ENCODE measurements around the gene USB1. TPM values are rescaled to one million over a fixed set of nuclear protein-coding genes. Genes with fewer than 3 reads are reported as not detected.
A peak's percentile ranks its signal among the peaks of the same experiment; 100 is the strongest.
"Not testable (repeated sequence)": the region's sequence is repeated elsewhere in the genome, so short reads cannot be mapped to it uniquely, and the experiment has no call there.

Gene USB1
- polyA plus RNA-seq, 4 donors: 19.9 to 26.5 (median 24.0) TPM

DNA sequence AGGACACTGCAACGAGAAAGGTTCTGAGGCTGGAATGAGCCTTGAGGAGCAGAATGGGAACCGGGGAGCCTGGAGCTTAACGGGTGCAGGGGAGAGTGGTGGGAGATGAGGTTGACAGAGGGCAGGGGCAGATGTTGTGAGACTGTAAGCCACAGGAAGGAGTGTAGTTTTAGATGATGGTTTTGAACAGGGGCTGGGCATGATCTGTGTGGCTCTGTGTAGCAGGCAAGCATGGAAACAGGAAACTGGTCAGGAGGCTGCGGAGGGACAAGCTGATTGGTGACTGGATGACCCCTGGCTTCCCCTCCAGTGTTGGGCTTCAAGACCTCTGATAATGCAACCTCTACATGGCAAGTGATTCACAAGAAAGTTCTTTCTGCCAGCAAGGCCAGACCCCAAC lies 28.9 kb upstream of the USB1 start:
- no peaks in the 10 kb centered on the region for H3K36me3 ChIP-seq (ENCODE audit: control insufficient read depth in 3 of 3, insufficient read depth in 2 of 3, low read depth in 1 of 3, low read length in 3 of 3)
- H3K4me1 ChIP-seq (ENCODE audit: control insufficient read depth in 3 of 3, insufficient read depth in 2 of 3, low read depth in 1 of 3, low read length in 2 of 3): no peaks in the 10 kb centered on the region
- 77 to 81% (median 79%) methylated on average over 4 of the region's 4 CpGs for WGBS, 3 donors
- no peak overlapping the region for H3K4me3 ChIP-seq (ENCODE audit: low read depth in 1 of 3, low read length in 3 of 3)
- DNase-seq: no peak
- H3K27me3 ChIP-seq (ENCODE audit: control insufficient read depth in 3 of 3, insufficient read depth in 3 of 3, low read length in 3 of 3): no peaks in the 10 kb centered on the region
- H3K27ac ChIP-seq (ENCODE audit: low read depth in 1 of 3, low read length in 2 of 3): no peak overlapping the region
- no peak for FAIRE-seq
- no peaks in the 10 kb centered on the region for H3K9me3 ChIP-seq (ENCODE audit: control insufficient read depth in 2 of 2, insufficient read depth in 1 of 2, low read depth in 1 of 2, low read length in 1 of 2)

GRCh38 chr16:57976331-57976796 lies 24.8 kb upstream of the USB1 start:
- no peaks in the 10 kb centered on the region for H3K36me3 ChIP-seq (ENCODE audit: control insufficient read depth in 3 of 3, insufficient read depth in 2 of 3, low read depth in 1 of 3, low read length in 3 of 3)
- no peak overlapping the region for H3K4me3 ChIP-seq (ENCODE audit: low read depth in 1 of 3, low read length in 3 of 3)
- no peak for FAIRE-seq
- DNase-seq: no peak
- H3K27ac ChIP-seq (ENCODE audit: low read depth in 1 of 3, low read length in 2 of 3): no peak overlapping the region
- no peaks in the 10 kb centered on the region for H3K9me3 ChIP-seq (ENCODE audit: control insufficient read depth in 2 of 2, insufficient read depth in 1 of 2, low read depth in 1 of 2, low read length in 1 of 2)
- no peaks in the 10 kb centered on the region for H3K4me1 ChIP-seq (ENCODE audit: control insufficient read depth in 3 of 3, insufficient read depth in 2 of 3, low read depth in 1 of 3, low read length in 2 of 3)
- no peaks in the 10 kb centered on the region for H3K27me3 ChIP-seq (ENCODE audit: control insufficient read depth in 3 of 3, insufficient read depth in 3 of 3, low read length in 3 of 3)
- 39 to 55% (median 55%) methylated on average over 2 of the region's 2 CpGs for WGBS, 3 donors

DNA sequence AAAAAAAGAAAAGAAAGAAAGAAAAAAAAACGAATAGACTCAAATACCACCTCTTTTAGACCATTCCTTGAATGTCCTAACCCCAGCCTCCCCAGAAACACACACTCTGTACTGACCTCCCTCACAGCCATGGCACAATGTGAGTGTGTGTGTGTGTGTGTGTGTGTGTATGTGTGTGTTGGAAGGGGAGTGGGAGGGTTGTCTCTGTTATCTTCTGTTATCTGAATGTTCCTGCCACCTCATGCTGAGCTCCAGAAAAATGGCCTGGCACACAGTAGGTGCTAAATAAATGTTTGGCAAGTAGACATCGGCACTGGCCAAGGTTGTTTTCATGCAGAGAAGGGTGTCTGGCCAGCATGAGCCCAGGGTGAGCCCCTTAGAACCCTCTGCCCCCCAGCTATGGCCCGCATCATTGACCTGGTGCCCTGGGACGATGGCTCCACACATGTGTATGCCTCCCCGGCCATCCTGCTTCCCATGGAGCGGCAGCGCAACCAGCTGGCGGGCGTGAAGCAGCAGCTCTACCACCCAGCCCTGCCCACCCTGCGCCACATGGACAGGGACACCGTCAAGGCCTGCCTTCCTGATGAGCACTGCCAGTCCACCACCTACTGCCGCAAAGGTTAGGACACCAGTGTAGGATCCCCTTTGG lies 23.7 kb upstream of the USB1 start:
- H3K27me3 ChIP-seq (ENCODE audit: control insufficient read depth in 3 of 3, insufficient read depth in 3 of 3, low read length in 3 of 3): no peaks in the 10 kb centered on the region
- H3K36me3 ChIP-seq (ENCODE audit: control insufficient read depth in 3 of 3, insufficient read depth in 2 of 3, low read depth in 1 of 3, low read length in 3 of 3): no peaks in the 10 kb centered on the region
- DNase-seq (no peak), FAIRE-seq (no peak)
- H3K9me3 ChIP-seq (ENCODE audit: control insufficient read depth in 2 of 2, insufficient read depth in 1 of 2, low read depth in 1 of 2, low read length in 1 of 2): no peaks in the 10 kb centered on the region
- H3K27ac ChIP-seq (ENCODE audit: low read depth in 1 of 3, low read length in 2 of 3): no peak overlapping the region
- no peaks in the 10 kb centered on the region for H3K4me1 ChIP-seq (ENCODE audit: control insufficient read depth in 3 of 3, insufficient read depth in 2 of 3, low read depth in 1 of 3, low read length in 2 of 3)
- H3K4me3 ChIP-seq (ENCODE audit: low read depth in 1 of 3, low read length in 3 of 3): no peak overlapping the region
- WGBS, 3 donors: 84 to 86% (median 84%) methylated on average over 12 of the region's 12 CpGs

- 85 to 92% (median 87%) methylated on average over 2 of the region's 2 CpGs for WGBS, 3 donors
- H3K4me1 ChIP-seq (ENCODE audit: control insufficient read depth in 3 of 3, insufficient read depth in 2 of 3, low read depth in 1 of 3, low read length in 2 of 3); DNase-seq; H3K36me3 ChIP-seq (ENCODE audit: control insufficient read depth in 3 of 3, insufficient read depth in 2 of 3, low read depth in 1 of 3, low read length in 3 of 3); H3K4me3 ChIP-seq (ENCODE audit: low read depth in 1 of 3, low read length in 3 of 3); H3K9me3 ChIP-seq (ENCODE audit: control insufficient read depth in 2 of 2, insufficient read depth in 1 of 2, low read depth in 1 of 2, low read length in 1 of 2); H3K27me3 ChIP-seq (ENCODE audit: control insufficient read depth in 3 of 3, insufficient read depth in 3 of 3, low read length in 3 of 3); H3K27ac ChIP-seq (ENCODE audit: low read depth in 1 of 3, low read length in 2 of 3); FAIRE-seq: not testable (repeated sequence)
Measured at GRCh38 chr16:57978070-57978465, 23.1 kb upstream of the USB1 start.

DNA sequence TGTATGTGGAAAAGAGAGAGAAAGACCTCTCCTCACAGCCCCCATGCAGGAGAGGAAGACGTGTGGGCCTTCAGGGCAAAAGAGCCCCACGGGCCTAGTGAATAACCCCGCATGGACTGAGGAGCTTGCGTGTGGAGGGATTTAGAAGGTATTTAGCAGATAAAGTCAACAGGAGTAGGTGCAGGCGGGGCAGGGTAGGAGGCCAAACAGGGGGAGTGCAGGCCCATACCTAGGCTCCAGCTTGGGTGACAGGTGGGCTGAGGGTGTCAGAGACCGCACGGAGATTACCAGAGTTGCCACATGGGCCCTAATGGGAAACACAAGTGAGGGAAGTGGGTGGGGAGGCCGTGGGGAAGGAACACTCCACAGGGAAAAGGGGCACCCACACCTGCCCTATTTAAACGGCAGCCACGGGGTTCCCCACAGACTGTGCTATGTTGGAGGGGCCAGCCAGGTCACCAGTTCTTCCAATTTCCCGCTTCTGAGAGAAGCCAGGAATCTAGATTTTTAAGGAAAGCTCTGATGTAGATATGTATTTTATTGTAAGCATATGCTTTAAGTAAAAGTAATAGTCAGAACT lies 22.1 kb upstream of the USB1 start:
- Histone ChIP-seq H3K27ac (ENCODE audit: low read depth in 1 of 3, low read length in 2 of 3) (no peak overlapping the region), H3K27me3 (ENCODE audit: control insufficient read depth in 3 of 3, insufficient read depth in 3 of 3, low read length in 3 of 3) (peaks cover 0 to 7% (median 0%) of the 10 kb centered on the region in 3 donors), H3K4me1 (ENCODE audit: control insufficient read depth in 3 of 3, insufficient read depth in 2 of 3, low read depth in 1 of 3, low read length in 2 of 3) (peaks cover 0 to 2% (median under 1%) of the 10 kb centered on the region in 3 donors), H3K36me3 (ENCODE audit: control insufficient read depth in 3 of 3, insufficient read depth in 2 of 3, low read depth in 1 of 3, low read length in 3 of 3) (no peaks in the 10 kb centered on the region), H3K9me3 (ENCODE audit: control insufficient read depth in 2 of 2, insufficient read depth in 1 of 2, low read depth in 1 of 2, low read length in 1 of 2) (no peaks in the 10 kb centered on the region), H3K4me3 (ENCODE audit: low read depth in 1 of 3, low read length in 3 of 3) (no peak overlapping the region)
- FAIRE-seq (no peak), DNase-seq (no peak)
- 80 to 91% (median 84%) methylated on average over 11 of the region's 11 CpGs for WGBS, 3 donors

DNA sequence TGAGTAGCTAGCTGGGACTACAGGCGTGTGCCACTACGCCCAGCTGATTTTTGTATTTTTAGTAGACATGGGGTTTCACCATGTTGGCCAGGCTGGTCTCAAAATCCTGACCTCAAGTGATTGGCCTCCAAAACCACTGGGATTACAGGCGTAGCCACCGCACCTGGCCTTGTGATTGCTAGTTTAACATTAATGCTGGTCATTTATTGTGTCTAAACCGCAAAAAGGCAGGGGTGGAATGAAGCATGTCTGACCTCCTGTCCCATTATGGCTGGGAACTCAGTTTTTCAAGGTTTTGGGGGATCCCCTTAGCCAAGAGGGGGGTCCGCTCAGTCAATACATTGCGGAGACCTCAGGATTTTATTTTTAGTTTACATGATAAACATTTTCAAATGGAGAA lies 19.6 kb upstream of the USB1 start:
- no peak for FAIRE-seq
- no peak for DNase-seq

DNA sequence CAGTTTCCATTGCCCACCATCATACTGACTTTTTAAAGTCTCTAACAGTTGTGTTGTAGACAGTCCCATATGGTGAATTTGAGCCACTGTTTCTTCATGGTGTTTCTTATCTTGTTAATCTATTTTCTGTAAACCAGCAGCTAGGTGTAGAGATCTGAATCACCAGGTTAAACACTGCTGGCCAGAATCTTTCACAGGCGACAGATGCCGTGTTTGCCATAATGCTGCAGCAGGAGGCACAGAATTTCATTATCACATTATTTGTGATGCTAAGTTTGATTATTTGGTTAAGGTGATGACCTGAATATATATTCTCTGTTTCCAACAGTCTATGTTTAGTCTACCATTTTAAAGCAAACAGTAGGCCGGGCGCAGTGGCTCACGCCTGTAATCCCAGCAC lies 18.8 kb upstream of the USB1 start:
- H3K4me3 ChIP-seq (ENCODE audit: low read depth in 1 of 3, low read length in 3 of 3): no peak overlapping the region
- FAIRE-seq: no peak
- H3K27ac ChIP-seq (ENCODE audit: low read depth in 1 of 3, low read length in 2 of 3): no peak overlapping the region
- peaks cover 0 to 39% (median 0%) of the 10 kb centered on the region in 3 donors for H3K27me3 ChIP-seq (ENCODE audit: control insufficient read depth in 3 of 3, insufficient read depth in 3 of 3, low read length in 3 of 3)
- 76 to 84% (median 84%) methylated on average over 5 of the region's 5 CpGs for WGBS, 3 donors
- DNase-seq: no peak
- H3K9me3 ChIP-seq (ENCODE audit: control insufficient read depth in 2 of 2, insufficient read depth in 1 of 2, low read depth in 1 of 2, low read length in 1 of 2): no peaks in the 10 kb centered on the region
- peaks cover 2 to 17% (median 3%) of the 10 kb centered on the region in 3 donors for H3K4me1 ChIP-seq (ENCODE audit: control insufficient read depth in 3 of 3, insufficient read depth in 2 of 3, low read depth in 1 of 3, low read length in 2 of 3)
- no peaks in the 10 kb centered on the region for H3K36me3 ChIP-seq (ENCODE audit: control insufficient read depth in 3 of 3, insufficient read depth in 2 of 3, low read depth in 1 of 3, low read length in 3 of 3)

More for the DNA sequence above, 19.6 kb upstream of the USB1 start:
- Histone ChIP-seq H3K36me3 (ENCODE audit: control insufficient read depth in 3 of 3, insufficient read depth in 2 of 3, low read depth in 1 of 3, low read length in 3 of 3) (no peaks in the 10 kb centered on the region), H3K4me1 (ENCODE audit: control insufficient read depth in 3 of 3, insufficient read depth in 2 of 3, low read depth in 1 of 3, low read length in 2 of 3) (peaks cover 2 to 17% (median 3%) of the 10 kb centered on the region in 3 donors), H3K4me3 (ENCODE audit: low read depth in 1 of 3, low read length in 3 of 3) (no peak overlapping the region), H3K9me3 (ENCODE audit: control insufficient read depth in 2 of 2, insufficient read depth in 1 of 2, low read depth in 1 of 2, low read length in 1 of 2) (no peaks in the 10 kb centered on the region), H3K27ac (ENCODE audit: low read depth in 1 of 3, low read length in 2 of 3) (no peak overlapping the region), H3K27me3 (ENCODE audit: control insufficient read depth in 3 of 3, insufficient read depth in 3 of 3, low read length in 3 of 3) (peaks cover 0 to 31% (median 0%) of the 10 kb centered on the region in 3 donors)
- 81 to 88% (median 82%) methylated on average over 7 of the region's 7 CpGs for WGBS, 3 donors

GRCh38 chr16:57984443-57985203 lies 16.6 kb upstream of the USB1 start:
- Histone ChIP-seq H3K27me3 (ENCODE audit: control insufficient read depth in 3 of 3, insufficient read depth in 3 of 3, low read length in 3 of 3) (peaks cover 0 to 42% (median 0%) of the 10 kb centered on the region in 3 donors), H3K27ac (ENCODE audit: low read depth in 1 of 3, low read length in 2 of 3) (no peak overlapping the region), H3K9me3 (ENCODE audit: control insufficient read depth in 2 of 2, insufficient read depth in 1 of 2, low read depth in 1 of 2, low read length in 1 of 2) (no peaks in the 10 kb centered on the region), H3K36me3 (ENCODE audit: control insufficient read depth in 3 of 3, insufficient read depth in 2 of 3, low read depth in 1 of 3, low read length in 3 of 3) (no peaks in the 10 kb centered on the region), H3K4me3 (ENCODE audit: low read depth in 1 of 3, low read length in 3 of 3) (peak overlapping the region; percentile 33 to 46 (median 39)), H3K4me1 (ENCODE audit: control insufficient read depth in 3 of 3, insufficient read depth in 2 of 3, low read depth in 1 of 3, low read length in 2 of 3) (peaks cover 2 to 17% (median 3%) of the 10 kb centered on the region in 3 donors)
- DNase-seq (peak; percentile 76 to 79), FAIRE-seq (no peak)
- 5 to 12% (median 8%) methylated on average over 60 to 64 of the region's 64 CpGs for WGBS, 3 donors
